Neural cell (in vitro differentiated cells): ENCODE data around the gene GLT6D1. TPM values are rescaled to one million over a fixed set of nuclear protein-coding genes. Genes with fewer than 3 reads are reported as not detected.

ENCODE experiments used
- H2AFZ ChIP-seq: fragments of 200-600, 300-800 bp; sonication (generic), shearing (Covaris generic); 2 replicates; pipeline ENCODE4 v1.6.0; 2014; ENCODE audit warnings: low read depth, mild to moderate bottlenecking, antibody characterized with exemption, low read length, moderate library complexity
- H3F3A ChIP-seq: fragments of 200-600 bp; shearing (Covaris generic); 2 replicates; pipeline ENCODE4 v1.6.1; 2016; ENCODE audit warnings: mild to moderate bottlenecking, moderate library complexity, mixed read lengths, antibody characterized with exemption, low read length; ENCODE audit not compliant: insufficient read depth, poor library complexity, severe bottlenecking
- H3K27ac ChIP-seq: fragments of 200-600, 300-800 bp; sonication (generic), shearing (Covaris generic); 2 replicates; pipeline ENCODE4 v1.5.1; 2014; ENCODE audit warnings: mild to moderate bottlenecking, low read length, moderate library complexity
- H3K27me3 ChIP-seq: fragments of 300-800, 200-600 bp; sonication (generic), shearing (Covaris generic); 2 replicates; pipeline ENCODE4 v1.6.0; 2014; ENCODE audit warnings: mild to moderate bottlenecking, low read depth, low read length, moderate library complexity; ENCODE audit not compliant: insufficient read depth
- H3K36me3 ChIP-seq: fragments of 300-800, 200-600 bp; sonication (generic), shearing (Covaris generic); 2 replicates; pipeline ENCODE4 v1.5.1; 2014; ENCODE audit warnings: mild to moderate bottlenecking, antibody characterized with exemption, low read length, moderate library complexity; ENCODE audit not compliant: insufficient read depth
- H3K4me2 ChIP-seq: fragments of 300-800, 200-600 bp; sonication (generic), shearing (Covaris generic); 2 replicates; pipeline ENCODE4 v1.6.0; 2014; ENCODE audit warnings: mild to moderate bottlenecking, low read length
- H3K4me3 ChIP-seq: fragments of 300-800, 200-600 bp; sonication (generic), shearing (Covaris generic); 2 replicates; pipeline ENCODE4 v1.5.1; 2014; ENCODE audit warnings: mild to moderate bottlenecking, low read length, moderate library complexity
- H3K79me2 ChIP-seq: fragments of 200-600 bp; shearing (Covaris generic); replicated peaks from 2 replicates; pipeline ENCODE4 v1.6.0; 2014; ENCODE audit warnings: mild to moderate bottlenecking, low read length, moderate library complexity; ENCODE audit not compliant: insufficient read depth
- H3K9ac ChIP-seq: fragments of 300-800, 200-600 bp; sonication (generic), shearing (Covaris generic); 2 replicates; pipeline ENCODE4 v1.6.1; 2016; ENCODE audit warnings: mild to moderate bottlenecking, low read length, mixed read lengths
- H3K9me2 ChIP-seq: fragments of 200-600 bp; shearing (Covaris generic); 2 replicates; pipeline ENCODE4 v1.6.1; 2016; ENCODE audit warnings: mild to moderate bottlenecking, low read length, mixed read lengths; ENCODE audit not compliant: insufficient read depth
- H3K9me3 ChIP-seq: fragments of 200-600, 300-800 bp; sonication (generic), shearing (Covaris generic); 2 replicates; pipeline ENCODE4 v1.6.1; 2016; ENCODE audit warnings: mild to moderate bottlenecking, mixed run types, low read length, moderate library complexity, mixed read lengths
- H4K20me1 ChIP-seq: fragments of 200-600 bp; shearing (Covaris generic); 2 replicates; pipeline ENCODE4 v1.6.1; 2016; ENCODE audit warnings: mild to moderate bottlenecking, mixed run types; ENCODE audit not compliant: insufficient read depth
- CTCF ChIP-seq: fragments of 450-650 bp; IDR thresholded peaks from 2 replicates; pipeline ENCODE4 v1.5.1; 2014; ENCODE audit warnings: antibody characterized with exemption, mild to moderate bottlenecking, moderate library complexity; ENCODE audit not compliant: poor library complexity, severe bottlenecking
- EP300 ChIP-seq: fragments of 450-650 bp; conservative IDR thresholded peaks from 2 replicates; pipeline ENCODE4 v1.6.1; 2014; ENCODE audit warnings: antibody characterized with exemption, mild to moderate bottlenecking, moderate library complexity; ENCODE audit not compliant: poor library complexity, severe bottlenecking
- EZH2 ChIP-seq: fragments of 200-600, 300-800 bp; shearing (Covaris generic), sonication (generic); IDR thresholded peaks from 2 replicates; pipeline ENCODE4 v1.6.1; 2014; ENCODE audit warnings: antibody characterized with exemption, low read length, borderline replicate concordance, mild to moderate bottlenecking; ENCODE audit not compliant: insufficient read depth, poor library complexity, severe bottlenecking
- MXI1 ChIP-seq: fragments of 450-650 bp; conservative IDR thresholded peaks from 2 replicates; pipeline ENCODE4 v1.6.1; 2014; ENCODE audit warnings: antibody characterized with exemption, mild to moderate bottlenecking; ENCODE audit not compliant: poor library complexity, severe bottlenecking
- POLR2AphosphoS5 ChIP-seq: IDR thresholded peaks from 2 replicates; pipeline ENCODE4 v1.6.1; 2012
- RAD21 ChIP-seq: fragments of 450-650 bp; conservative IDR thresholded peaks from 2 replicates; pipeline ENCODE4 v1.6.1; 2014; ENCODE audit warnings: antibody characterized with exemption, mild to moderate bottlenecking, moderate library complexity
- REST ChIP-seq: IDR thresholded peaks from 2 replicates; pipeline ENCODE4 v1.6.1; 2012; ENCODE audit warnings: borderline replicate concordance
- SMC3 ChIP-seq: fragments of 450-650 bp; conservative IDR thresholded peaks from 2 replicates; pipeline ENCODE4 v1.6.1; 2014; ENCODE audit warnings: antibody characterized with exemption, mild to moderate bottlenecking, moderate library complexity; ENCODE audit not compliant: poor library complexity
- TAF1 ChIP-seq: IDR thresholded peaks from 2 replicates; pipeline ENCODE4 v1.6.1; 2012; ENCODE audit warnings: low read depth
- polyA plus RNA-seq: library from polyadenylated mRNA; depleted of rRNA; stranded (reverse); fragments of >200 nt; gene quantifications from 2 replicates; pipeline ENCODE4 v1.2.3, GENCODE V29; 2014

The GLT6D1 gene
- polyA plus RNA-seq, 1 donor from 2014 or later = not detected

GRCh38 chr9:135612981-135613910, 26.1 kb downstream of the GLT6D1 start:
- Histone ChIP-seq H4K20me1 (no peaks in the 10 kb centered on the region), H3K79me2 (no peaks in the 10 kb centered on the region), H3K4me2 (no peak overlapping the region), H3K9me2 (no peaks in the 10 kb centered on the region), H3K27me3 (no peaks in the 10 kb centered on the region), H3K9ac (no peak overlapping the region), H3K9me3 (no peaks in the 10 kb centered on the region), H3K4me3 (no peak overlapping the region), H3K36me3 (no peaks in the 10 kb centered on the region), H2AFZ (no peak overlapping the region), H3F3A (no peaks in the 10 kb centered on the region), H3K27ac (no peak overlapping the region)
- no peak for TF ChIP-seq CTCF
- no peak for TF ChIP-seq RAD21

GRCh38 chr9:135612437-135612836, 26.9 kb downstream of the GLT6D1 start:
- no peaks in the 10 kb centered on the region for H3K9me2 ChIP-seq

More at GRCh38 chr9:135612437-135612836, 26.9 kb downstream of the GLT6D1 start:
- Histone ChIP-seq H3K9me3 (no peaks in the 10 kb centered on the region), H3K4me3 (no peak overlapping the region), H3K4me2 (no peak overlapping the region), H3K9ac (no peak overlapping the region), H3K36me3 (no peaks in the 10 kb centered on the region), H4K20me1 (no peaks in the 10 kb centered on the region), H3K27me3 (no peaks in the 10 kb centered on the region), H2AFZ (no peak overlapping the region), H3F3A (no peaks in the 10 kb centered on the region), H3K27ac (no peak overlapping the region), H3K79me2 (no peaks in the 10 kb centered on the region)
- TF ChIP-seq EZH2 = no peak
- TF ChIP-seq TAF1 = no peak
- no peak for TF ChIP-seq POLR2AphosphoS5
- TF ChIP-seq CTCF = no peak
- no peak for TF ChIP-seq SMC3
- TF ChIP-seq MXI1 = no peak
- no peak for TF ChIP-seq REST
- TF ChIP-seq RAD21 = no peak
- TF ChIP-seq EP300 = no peak
